NCI-H1105 (cell line): ENCODE data around the gene KRTAP4-12.
"Not testable (repeated sequence)": the region's sequence is repeated elsewhere in the genome, so short reads cannot be mapped to it uniquely, and the experiment has no call there.

Experiments
- DNase-seq: peaks from one replicate; lab custom pipeline; 2025; lab: John Stamatoyannopoulos, UW

Gene KRTAP4-12

DNA sequence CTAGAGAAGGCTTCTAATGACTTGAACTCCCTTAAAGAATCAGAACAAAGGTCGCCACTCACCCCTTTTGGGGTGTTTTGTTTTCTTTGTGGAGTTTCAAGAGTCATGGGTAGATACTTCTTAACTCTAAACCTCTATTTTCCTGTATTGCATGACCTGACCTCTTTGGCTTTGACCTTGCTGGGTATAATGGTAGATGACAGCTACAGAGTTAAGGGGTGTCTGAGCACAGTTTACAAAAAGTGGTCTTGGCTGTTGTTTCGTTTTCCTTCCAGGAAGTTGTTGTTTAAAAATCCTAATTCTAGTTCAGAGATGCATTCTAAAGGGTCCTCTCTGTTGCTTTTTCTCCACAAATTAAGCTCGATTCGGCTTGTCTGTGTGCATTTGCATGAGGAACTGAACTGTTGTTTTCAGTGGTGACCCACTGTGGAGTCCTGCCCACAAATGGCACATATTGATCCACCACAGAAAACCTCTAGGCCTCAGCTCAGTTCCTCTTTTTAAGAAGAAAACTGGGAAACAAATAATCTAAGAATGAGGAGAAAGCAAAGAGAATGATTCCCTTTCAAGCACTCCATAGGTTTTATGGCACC lies 35.1 kb downstream of the KRTAP4-12 start:
- not testable (repeated sequence) for DNase-seq

DNA sequence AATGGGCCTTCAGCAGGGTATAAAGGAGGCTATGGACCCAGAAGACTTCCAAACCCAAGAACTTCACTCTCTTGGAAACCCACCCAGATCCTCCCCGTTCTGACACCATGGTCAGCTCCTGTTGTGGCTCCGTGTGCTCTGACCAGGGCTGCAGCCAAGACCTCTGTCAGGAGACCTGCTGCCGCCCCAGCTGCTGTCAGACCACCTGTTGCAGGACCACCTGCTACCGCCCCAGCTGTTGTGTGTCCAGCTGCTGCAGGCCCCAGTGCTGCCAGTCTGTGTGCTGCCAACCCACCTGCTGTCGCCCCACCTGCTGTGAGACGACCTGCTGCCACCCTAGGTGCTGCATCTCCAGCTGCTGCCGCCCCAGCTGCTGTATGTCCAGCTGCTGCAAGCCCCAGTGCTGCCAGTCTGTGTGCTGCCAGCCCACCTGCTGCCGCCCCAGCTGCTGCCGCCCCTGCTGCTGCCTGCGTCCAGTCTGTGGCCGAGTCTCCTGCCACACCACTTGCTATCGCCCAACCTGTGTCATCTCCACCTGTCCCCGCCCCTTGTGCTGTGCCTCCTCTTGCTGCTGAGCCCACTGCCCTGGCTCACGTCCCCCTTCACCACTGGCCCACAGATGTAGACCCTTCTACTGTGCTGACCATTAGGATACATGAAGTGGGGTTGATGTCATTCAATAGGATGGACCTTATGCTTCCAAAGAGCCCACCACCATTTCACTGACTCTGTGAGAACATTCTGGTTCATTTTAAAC lies 39.7 kb downstream of the KRTAP4-12 start, which contains the start of gene KRTAP4-7:
TSS of gene KRTAP4-7 (plus strand) at position 51 of the 757 bp plus-strand sequence. CDS start at position 108, 57 bp downstream.
- not testable (repeated sequence) for DNase-seq

- not testable (repeated sequence) for DNase-seq
Observed at GRCh38 chr17:41083427-41083826, 40.6 kb downstream of the KRTAP4-12 start.

- DNase-seq = no peak
Observed at GRCh38 chr17:41082626-41083025, 41.4 kb downstream of the KRTAP4-12 start.

DNA sequence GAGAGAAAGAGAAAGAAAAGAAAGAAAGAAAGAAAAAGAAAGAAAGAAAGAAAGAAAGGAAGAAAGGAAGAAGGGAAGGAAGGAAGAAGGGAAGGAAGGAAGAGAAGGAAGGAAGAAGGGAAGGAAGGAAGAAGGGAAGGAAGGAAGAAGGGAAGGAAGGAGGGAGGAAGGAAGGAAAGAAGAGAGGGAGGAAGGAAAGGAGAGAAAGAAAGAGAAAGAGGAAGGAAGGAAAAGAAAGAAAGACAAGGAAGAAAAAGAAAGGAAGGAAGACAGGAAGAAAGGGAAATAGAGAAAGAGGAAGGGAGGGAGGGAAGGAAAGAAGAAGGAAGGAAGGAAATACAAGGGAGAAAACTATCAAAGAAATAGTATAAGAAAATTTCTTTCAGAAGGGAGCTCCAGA lies 47.2 kb downstream of the KRTAP4-12 start:
- DNase-seq = no peak

DNA sequence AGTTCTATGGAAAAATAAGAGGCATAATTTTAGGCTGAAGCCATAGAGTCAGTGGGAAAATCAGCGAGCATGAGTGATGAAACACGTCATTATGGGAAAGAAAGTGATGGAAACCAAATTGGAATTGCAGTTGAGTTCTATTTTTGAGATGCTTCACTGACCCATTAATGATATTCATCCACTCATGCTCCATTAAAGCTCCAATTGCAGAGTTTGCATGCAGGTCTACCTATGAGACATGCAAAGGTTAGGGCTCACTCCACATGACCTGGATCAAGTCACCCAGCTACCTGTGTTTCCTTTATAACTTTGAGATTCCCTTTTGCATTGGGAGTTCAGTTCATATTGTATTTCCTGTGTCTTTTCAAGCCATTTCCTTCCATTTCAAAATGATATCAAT lies 50.3 kb downstream of the KRTAP4-12 start:
- DNase-seq = no peak
